Mesothelial cell of epicardium (in vitro differentiated cells): Measurements from ENCODE around the gene TTC28. TPM values are rescaled to one million over a fixed set of nuclear protein-coding genes. Genes with fewer than 3 reads are reported as not detected.
A peak's percentile ranks its signal among the peaks of the same experiment; 100 is the strongest.

ENCODE experiments used
- DNase-seq, 2 experiments: peaks; one replicate each; pipeline ENCODE4 v3.0.0; 2021; ENCODE audit warnings: low spot score in 2 of 2; ENCODE audit not compliant: unreplicated experiment in 2 of 2
- H3K27ac Mint-ChIP-seq: 2 replicates; pipeline ENCODE4 v1.8.0; 2021; ENCODE audit warnings: mixed read lengths
- H3K27me3 Mint-ChIP-seq: 2 replicates; pipeline ENCODE4 v1.8.0; 2021; ENCODE audit warnings: low read depth, mixed read lengths
- H3K36me3 Mint-ChIP-seq: 2 replicates; pipeline ENCODE4 v1.8.0; 2021; ENCODE audit warnings: mixed read lengths
- H3K4me1 Mint-ChIP-seq: 2 replicates; pipeline ENCODE4 v1.8.0; 2021; ENCODE audit warnings: mixed read lengths
- H3K4me3 Mint-ChIP-seq: 2 replicates; pipeline ENCODE4 v1.8.0; 2021; ENCODE audit warnings: mild to moderate bottlenecking, moderate library complexity, mixed read lengths
- H3K9me3 Mint-ChIP-seq: 2 replicates; pipeline ENCODE4 v1.8.0; 2021; ENCODE audit warnings: mixed read lengths
- total RNA-seq: library from RNA; stranded (reverse); gene quantifications from 3 replicates; pipeline ENCODE4 v1.2.1, GENCODE V29; 2021
- TF ChIP-seq, protein P1 (sequence below): fragments of 200-600 bp; sonication (generic); IDR thresholded peaks from one replicate; pipeline ENCODE4 v1.5.0; 2021; ENCODE audit warnings: antibody characterized with exemption; ENCODE audit not compliant: unreplicated experiment

TTC28 gene
- total RNA-seq, 1 donor from 2014 or later, result 95.9 TPM

- peaks cover 9% of the 10 kb centered on the region for H3K36me3 Mint-ChIP-seq
- DNase-seq, result no peak
- TF ChIP-seq, protein P1, sequence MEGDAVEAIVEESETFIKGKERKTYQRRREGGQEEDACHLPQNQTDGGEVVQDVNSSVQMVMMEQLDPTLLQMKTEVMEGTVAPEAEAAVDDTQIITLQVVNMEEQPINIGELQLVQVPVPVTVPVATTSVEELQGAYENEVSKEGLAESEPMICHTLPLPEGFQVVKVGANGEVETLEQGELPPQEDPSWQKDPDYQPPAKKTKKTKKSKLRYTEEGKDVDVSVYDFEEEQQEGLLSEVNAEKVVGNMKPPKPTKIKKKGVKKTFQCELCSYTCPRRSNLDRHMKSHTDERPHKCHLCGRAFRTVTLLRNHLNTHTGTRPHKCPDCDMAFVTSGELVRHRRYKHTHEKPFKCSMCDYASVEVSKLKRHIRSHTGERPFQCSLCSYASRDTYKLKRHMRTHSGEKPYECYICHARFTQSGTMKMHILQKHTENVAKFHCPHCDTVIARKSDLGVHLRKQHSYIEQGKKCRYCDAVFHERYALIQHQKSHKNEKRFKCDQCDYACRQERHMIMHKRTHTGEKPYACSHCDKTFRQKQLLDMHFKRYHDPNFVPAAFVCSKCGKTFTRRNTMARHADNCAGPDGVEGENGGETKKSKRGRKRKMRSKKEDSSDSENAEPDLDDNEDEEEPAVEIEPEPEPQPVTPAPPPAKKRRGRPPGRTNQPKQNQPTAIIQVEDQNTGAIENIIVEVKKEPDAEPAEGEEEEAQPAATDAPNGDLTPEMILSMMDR, result no peak
- peaks cover 26% of the 10 kb centered on the region for H3K4me1 Mint-ChIP-seq
- peaks cover 4% of the 10 kb centered on the region for H3K9me3 Mint-ChIP-seq
- peak overlapping the region; percentile 43 for H3K27ac Mint-ChIP-seq
- no peaks in the 10 kb centered on the region for H3K27me3 Mint-ChIP-seq
- no peak overlapping the region for H3K4me3 Mint-ChIP-seq
Observed at GRCh38 chr22:28714043-28714628, 34.5 kb upstream of the TTC28 start.

DNA sequence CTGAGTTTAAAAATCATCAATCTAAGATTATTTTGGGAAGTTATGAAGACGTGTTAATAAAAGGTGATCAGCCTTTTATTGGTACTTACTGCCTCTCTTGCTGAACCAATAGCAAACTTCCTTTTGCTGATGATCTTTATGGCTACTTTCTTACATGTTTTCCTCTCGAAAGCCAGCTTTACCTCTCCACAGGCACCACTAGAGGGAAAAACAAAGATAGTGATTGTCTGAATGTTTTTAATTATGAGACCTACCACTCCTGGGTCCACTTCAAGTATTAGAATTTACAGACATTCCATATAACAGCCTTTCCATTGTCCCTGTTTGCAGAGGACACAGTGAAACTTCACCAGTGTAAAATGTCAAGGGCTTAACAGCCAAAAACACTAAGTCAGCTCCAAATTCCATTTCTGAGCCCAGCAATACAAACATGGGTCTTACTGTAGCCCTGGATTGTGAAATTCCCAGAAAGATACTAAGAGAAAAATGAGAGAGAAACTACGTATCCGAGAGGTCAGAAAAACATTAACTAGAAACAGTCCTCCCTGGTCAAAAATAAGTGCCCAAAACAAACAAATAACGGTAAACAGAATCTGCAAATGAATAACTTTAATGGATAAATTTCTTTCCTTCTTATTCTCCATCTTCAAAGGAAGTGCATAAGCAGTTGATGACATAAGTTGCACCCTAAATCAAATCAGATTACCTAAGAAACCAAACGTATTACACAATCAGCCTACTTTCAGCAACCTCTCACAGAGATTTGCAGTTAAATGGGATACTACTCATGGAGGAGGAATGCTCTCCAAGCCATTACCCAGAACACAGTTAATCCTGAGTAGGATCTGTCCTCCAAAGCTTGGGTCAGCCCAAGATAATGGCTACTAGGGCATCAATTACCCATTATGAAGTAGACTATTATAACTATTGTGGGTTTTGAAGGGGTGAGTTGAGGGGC is 32.5 kb upstream of the TTC28 start:
- Mint-ChIP-seq H3K27ac (peak overlapping the region; percentile 90), H3K4me3 (peak overlapping the region; percentile 2), H3K27me3 (no peaks in the 10 kb centered on the region), H3K36me3 (peaks cover 11% of the 10 kb centered on the region), H3K9me3 (no peaks in the 10 kb centered on the region), H3K4me1 (peaks cover 28% of the 10 kb centered on the region)
- TF ChIP-seq, protein P1, result no peak
- no peak for DNase-seq

DNA sequence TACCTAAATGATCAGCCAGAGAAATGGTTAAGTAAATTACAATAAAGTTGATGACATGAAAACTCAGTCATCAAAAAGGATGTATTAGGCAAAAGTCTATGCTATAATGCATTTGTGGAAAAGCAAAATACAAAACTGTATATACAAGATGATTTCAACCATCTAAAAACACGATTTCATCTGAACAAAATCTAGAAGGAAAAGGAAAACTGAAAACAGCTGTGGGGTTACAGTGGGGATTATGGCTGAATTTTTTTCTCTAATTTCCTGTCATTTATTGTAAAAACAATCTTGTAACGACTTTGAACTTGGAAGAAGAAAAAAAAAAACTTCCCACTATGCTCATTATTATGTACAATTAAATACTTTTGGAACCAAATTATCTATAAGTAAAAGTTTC is 31.7 kb upstream of the TTC28 start:
- Mint-ChIP-seq H3K9me3 (no peaks in the 10 kb centered on the region), H3K36me3 (peaks cover 12% of the 10 kb centered on the region), H3K27me3 (no peaks in the 10 kb centered on the region), H3K4me3 (no peak overlapping the region), H3K27ac (peak overlapping the region; percentile 90), H3K4me1 (peaks cover 28% of the 10 kb centered on the region)
- no peak for DNase-seq
- TF ChIP-seq, protein P1, result no peak

GRCh38 chr22:28710576-28711191 is 31.0 kb upstream of the TTC28 start:
- no peak for DNase-seq
- peaks cover 25% of the 10 kb centered on the region for H3K4me1 Mint-ChIP-seq
- H3K4me3 Mint-ChIP-seq, result no peak overlapping the region
- peak overlapping the region; percentile 90 for H3K27ac Mint-ChIP-seq
- TF ChIP-seq, protein P1, result no peak
- peaks cover 12% of the 10 kb centered on the region for H3K36me3 Mint-ChIP-seq
- H3K27me3 Mint-ChIP-seq, result no peaks in the 10 kb centered on the region
- H3K9me3 Mint-ChIP-seq, result no peaks in the 10 kb centered on the region

- Mint-ChIP-seq H3K36me3 (peaks cover 12% of the 10 kb centered on the region), H3K4me3 (no peak overlapping the region), H3K4me1 (peaks cover 24% of the 10 kb centered on the region), H3K27ac (peak overlapping the region; percentile 30), H3K9me3 (no peaks in the 10 kb centered on the region), H3K27me3 (no peaks in the 10 kb centered on the region)
- TF ChIP-seq, protein P1, result no peak
- DNase-seq, result no peak
Observed at GRCh38 chr22:28710107-28710506, 30.5 kb upstream of the TTC28 start.
